ENCODE measurements around the gene HSF2. TPM values are rescaled to one million over a fixed set of nuclear protein-coding genes. Genes with fewer than 3 reads are reported as not detected.

Gene HSF2
- total and polyA plus RNA-seq, 7 donors, result 3.5 to 37.1 (median 22.4) TPM

GRCh38 chr6:122404444-122404843, 5.0 kb downstream of the HSF2 start:
- intact Hi-C loops (cut with DNase I), result no loop called here
- no peaks in the 10 kb centered on the region for H3K9me3 ChIP-seq
- H3K36me3 ChIP-seq, result no peaks in the 10 kb centered on the region
- WGBS, 2 donors, result 56 to 72% methylated on average over 2 of the region's 2 CpGs
- no peaks in the 10 kb centered on the region for H3K27me3 ChIP-seq
- H3K4me1 ChIP-seq, result peaks cover 0 to 38% (median 24%) of the 10 kb centered on the region in 4 donors
- no peak for DNase-seq
- H3K27ac ChIP-seq, result no peak overlapping the region
- no peak overlapping the region for H3K4me3 ChIP-seq
- TF ChIP-seq EP300 (IDR thresholded peaks at IDR 0.05) (no peak), POLR2A (IDR thresholded peaks at IDR 0.05) (no peak), POLR2AphosphoS5 (IDR thresholded peaks at IDR 0.05) (no peak), CTCF (IDR thresholded peaks at IDR 0.05) (no peak)

- no peak overlapping the region for H3K4me3 ChIP-seq
- no peaks in the 10 kb centered on the region for H3K9me3 ChIP-seq
- H3K36me3 ChIP-seq, result no peaks in the 10 kb centered on the region
- no peak for TF ChIP-seq POLR2A (IDR thresholded peaks at IDR 0.05)
- no peaks in the 10 kb centered on the region for H3K27me3 ChIP-seq
- DNase-seq, result no peak
- WGBS, 2 donors, result 98% methylated on average over 1 of the region's 1 CpG
- intact Hi-C loops (cut with DNase I), result loop anchor here (5.0 kb wide), 1 partner anchor 47 kb away; no protein-coding TSS in a partner anchor
- no peak overlapping the region for H3K27ac ChIP-seq
- peaks cover 0 to 37% (median 22%) of the 10 kb centered on the region in 4 donors for H3K4me1 ChIP-seq
Observed at GRCh38 chr6:122405417-122405816, 6.0 kb downstream of the HSF2 start.

- no peak for DNase-seq
- Histone ChIP-seq H3K4me3 (no peak overlapping the region), H3K4me1 (peaks cover 0 to 29% (median 14%) of the 10 kb centered on the region in 4 donors), H3K27me3 (no peaks in the 10 kb centered on the region), H3K27ac (no peak overlapping the region), H3K36me3 (no peaks in the 10 kb centered on the region), H3K9me3 (no peaks in the 10 kb centered on the region)
- intact Hi-C loops (cut with DNase I), result loop anchor here (5.0 kb wide), 1 partner anchor 46 kb away; no protein-coding TSS in a partner anchor
- TF ChIP-seq POLR2AphosphoS5 (IDR thresholded peaks at IDR 0.05) (no peak), CTCF (IDR thresholded peaks at IDR 0.05) (no peak)
- WGBS, 2 donors, result 90 to 97% methylated on average over 1 of the region's 1 CpG
Observed at GRCh38 chr6:122406187-122406586, 6.7 kb downstream of the HSF2 start.

- 70 to 71% methylated on average over 4 of the region's 4 CpGs for WGBS, 2 donors
- H3K9me3 ChIP-seq, result no peaks in the 10 kb centered on the region
- no peaks in the 10 kb centered on the region for H3K27me3 ChIP-seq
- peaks cover 0 to 5% (median 0%) of the 10 kb centered on the region in 4 donors for H3K36me3 ChIP-seq
- intact Hi-C loops (cut with DNase I), result loop anchor here (5.0 kb wide), 1 partner anchor 45 kb away; no protein-coding TSS in a partner anchor
- no peak overlapping the region for H3K27ac ChIP-seq
- H3K4me3 ChIP-seq, result no peak overlapping the region
- DNase-seq, result no peak
- no peak for TF ChIP-seq EP300 (IDR thresholded peaks at IDR 0.05)
- no peak for TF ChIP-seq CTCF (IDR thresholded peaks at IDR 0.05)
- TF ChIP-seq POLR2AphosphoS5 (IDR thresholded peaks at IDR 0.05), result no peak
- no peak for TF ChIP-seq POLR2A (IDR thresholded peaks at IDR 0.05)
- peaks cover 0 to 17% (median 8%) of the 10 kb centered on the region in 4 donors for H3K4me1 ChIP-seq
Observed at GRCh38 chr6:122407712-122408111, 8.3 kb downstream of the HSF2 start.

- DNase-seq, result no peak
- Histone ChIP-seq H3K9me3 (no peaks in the 10 kb centered on the region), H3K27ac (no peak overlapping the region), H3K4me1 (peaks cover 0 to 16% (median 7%) of the 10 kb centered on the region in 4 donors), H3K27me3 (no peaks in the 10 kb centered on the region), H3K36me3 (peaks cover 0 to 10% (median 2%) of the 10 kb centered on the region in 4 donors), H3K4me3 (no peak overlapping the region)
- WGBS, 2 donors, result 93 to 97% methylated on average over 1 of the region's 1 CpG
- intact Hi-C loops (cut with DNase I), result loop anchor here (5.0 kb wide), 1 partner anchor 44 kb away; no protein-coding TSS in a partner anchor
- no peak for TF ChIP-seq CTCF (IDR thresholded peaks at IDR 0.05)
- TF ChIP-seq POLR2AphosphoS5 (IDR thresholded peaks at IDR 0.05), result no peak
- TF ChIP-seq POLR2A (IDR thresholded peaks at IDR 0.05), result no peak
- TF ChIP-seq EP300 (IDR thresholded peaks at IDR 0.05), result no peak
Observed at GRCh38 chr6:122408240-122408639, 8.8 kb downstream of the HSF2 start.
